NCI-H2107 treated with DMSO at 0.1 percent for 48 hours (cell line): Measurements from ENCODE around the gene ELL2.
A peak's percentile ranks its signal among the peaks of the same experiment; 100 is the strongest.

Experiments used
- DNase-seq: peaks from one replicate; lab custom pipeline; 2025; ENCODE audit not compliant: unreplicated experiment; lab: John Stamatoyannopoulos, UW

ELL2 gene

GRCh38 chr5:95961617-95962474 is at the start of gene ELL2:
TSS of gene ELL2 (minus strand) at chr5:95961851. CDS start at chr5:95961721, 130 bp downstream.
- peak; percentile 15 for DNase-seq

- DNase-seq = no peak
Observed at GRCh38 chr5:96008987-96009647, 47.5 kb upstream of the ELL2 start.

GRCh38 chr5:96008487-96008886 is 46.8 kb upstream of the ELL2 start:
- DNase-seq = no peak

- no peak for DNase-seq
Observed at GRCh38 chr5:96007051-96007450, 45.4 kb upstream of the ELL2 start.

- DNase-seq = no peak
Observed at GRCh38 chr5:96006291-96006690, 44.6 kb upstream of the ELL2 start.

- no peak for DNase-seq
Observed at GRCh38 chr5:96004754-96005153, 43.1 kb upstream of the ELL2 start.

- DNase-seq = no peak
Observed at GRCh38 chr5:96004087-96004486, 42.4 kb upstream of the ELL2 start.

- no peak for DNase-seq
Observed at GRCh38 chr5:96001262-96001661, 39.6 kb upstream of the ELL2 start.

- DNase-seq = no peak
Observed at GRCh38 chr5:96000308-96000707, 38.7 kb upstream of the ELL2 start.

GRCh38 chr5:95996904-95997723 is 35.5 kb upstream of the ELL2 start:
- DNase-seq = no peak

- DNase-seq = no peak
Observed at GRCh38 chr5:95995962-95996489, 34.4 kb upstream of the ELL2 start.

- DNase-seq = no peak
Observed at GRCh38 chr5:95993776-95994175, 32.1 kb upstream of the ELL2 start.

GRCh38 chr5:95993266-95993665 is 31.6 kb upstream of the ELL2 start:
- no peak for DNase-seq

GRCh38 chr5:95989283-95990048 is 27.8 kb upstream of the ELL2 start:
- no peak for DNase-seq

GRCh38 chr5:95988877-95989276 is 27.2 kb upstream of the ELL2 start:
- DNase-seq = no peak

- no peak for DNase-seq
Observed at GRCh38 chr5:95988094-95988493, 26.4 kb upstream of the ELL2 start.

GRCh38 chr5:95986937-95987520 is 25.4 kb upstream of the ELL2 start:
- no peak for DNase-seq

- DNase-seq = no peak
Observed at GRCh38 chr5:95986001-95986400, 24.4 kb upstream of the ELL2 start.

- no peak for DNase-seq
Observed at GRCh38 chr5:95985249-95985648, 23.6 kb upstream of the ELL2 start.

GRCh38 chr5:95984287-95984938 is 22.8 kb upstream of the ELL2 start:
- DNase-seq = no peak
